ENCODE measurements around the gene PERM1.
"Not testable (repeated sequence)": the region's sequence is repeated elsewhere in the genome, so short reads cannot be mapped to it uniquely, and the experiment has no call there.

The PERM1 gene, protein sequence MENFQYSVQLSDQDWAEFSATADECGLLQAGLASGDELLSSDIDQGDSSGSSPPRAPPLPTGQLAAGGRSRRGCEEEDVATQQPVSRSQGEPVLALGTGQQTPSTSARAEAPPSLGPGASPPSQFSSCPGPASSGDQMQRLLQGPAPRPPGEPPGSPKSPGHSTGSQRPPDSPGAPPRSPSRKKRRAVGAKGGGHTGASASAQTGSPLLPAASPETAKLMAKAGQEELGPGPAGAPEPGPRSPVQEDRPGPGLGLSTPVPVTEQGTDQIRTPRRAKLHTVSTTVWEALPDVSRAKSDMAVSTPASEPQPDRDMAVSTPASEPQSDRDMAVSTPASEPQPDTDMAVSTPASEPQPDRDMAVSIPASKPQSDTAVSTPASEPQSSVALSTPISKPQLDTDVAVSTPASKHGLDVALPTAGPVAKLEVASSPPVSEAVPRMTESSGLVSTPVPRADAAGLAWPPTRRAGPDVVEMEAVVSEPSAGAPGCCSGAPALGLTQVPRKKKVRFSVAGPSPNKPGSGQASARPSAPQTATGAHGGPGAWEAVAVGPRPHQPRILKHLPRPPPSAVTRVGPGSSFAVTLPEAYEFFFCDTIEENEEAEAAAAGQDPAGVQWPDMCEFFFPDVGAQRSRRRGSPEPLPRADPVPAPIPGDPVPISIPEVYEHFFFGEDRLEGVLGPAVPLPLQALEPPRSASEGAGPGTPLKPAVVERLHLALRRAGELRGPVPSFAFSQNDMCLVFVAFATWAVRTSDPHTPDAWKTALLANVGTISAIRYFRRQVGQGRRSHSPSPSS

DNA sequence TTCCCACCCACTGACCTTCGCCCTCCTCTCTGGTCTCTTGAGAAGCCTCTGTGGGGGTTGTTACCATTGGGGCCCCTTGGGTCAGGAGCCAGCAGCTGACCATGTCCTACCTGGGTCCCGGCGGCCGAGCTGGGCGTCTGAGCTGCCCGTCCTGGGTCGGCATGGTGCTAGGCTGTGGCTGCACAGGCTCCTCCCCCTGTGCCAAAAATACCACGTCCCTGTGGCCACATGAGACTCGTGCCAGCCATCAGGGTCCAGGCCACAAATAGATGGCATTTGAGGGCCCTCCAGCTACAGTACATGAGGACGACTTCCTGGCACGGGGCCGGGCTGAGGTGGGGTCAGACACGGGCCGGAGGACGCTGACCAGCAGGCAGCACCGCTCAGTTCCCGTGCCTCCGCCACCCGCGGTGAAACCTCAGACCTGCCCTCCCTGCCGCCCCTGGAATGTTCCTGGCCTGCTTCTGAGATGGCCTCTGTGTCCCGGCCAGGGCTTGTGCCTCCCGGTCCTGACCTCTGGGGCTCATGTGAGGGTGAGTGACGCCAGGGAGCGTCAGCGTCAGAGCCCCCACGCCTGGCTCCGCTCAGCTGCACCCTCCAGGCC is at the start of gene PERM1:
Gene PERM1 (minus strand): TSS at position 139 of the 604 bp plus-strand sequence. CDS start 1,064 bp downstream, outside the sequence.
- no peak for DNase-seq (ENCODE audit: low read depth)

DNA sequence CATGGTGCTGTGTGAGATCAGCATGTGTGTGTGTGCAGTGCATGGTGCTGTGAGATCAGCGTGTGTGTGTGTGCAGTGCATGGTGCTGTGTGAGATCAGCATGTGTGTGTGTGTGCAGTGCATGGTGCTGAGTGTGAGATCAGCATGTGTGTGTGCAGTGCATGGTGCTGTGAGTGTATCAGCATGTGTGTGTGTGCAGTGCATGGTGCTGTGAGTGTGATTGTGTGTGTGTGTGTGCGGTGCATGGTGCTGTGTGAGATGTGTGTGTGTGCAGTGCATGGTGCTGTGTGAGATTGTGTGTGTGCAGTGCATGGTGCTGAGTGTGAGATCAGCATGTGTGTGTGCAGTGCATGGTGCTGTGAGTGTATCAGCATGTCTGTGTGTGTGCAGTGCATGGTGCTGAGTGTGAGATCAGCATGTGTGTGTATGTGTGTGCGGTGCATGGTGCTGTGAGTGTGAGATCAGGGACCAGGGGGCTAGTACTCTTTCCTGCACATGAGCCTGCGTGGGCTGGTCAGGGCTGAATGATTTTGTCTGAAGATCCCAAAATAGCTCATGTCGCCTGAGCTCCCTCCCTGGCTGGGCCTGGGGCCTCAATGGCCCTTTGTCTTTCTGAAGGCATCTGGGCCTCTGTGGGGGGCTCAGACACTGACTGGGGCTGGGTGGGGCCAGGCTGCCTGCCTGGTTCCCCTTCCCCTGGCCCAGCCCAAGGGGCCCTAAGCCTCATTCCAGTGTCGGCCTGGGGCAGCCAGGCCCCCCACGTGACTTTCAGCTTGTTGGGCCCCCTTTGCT is 49.2 kb upstream of the PERM1 start:
- not testable (repeated sequence) for DNase-seq (ENCODE audit: low read depth)

DNA sequence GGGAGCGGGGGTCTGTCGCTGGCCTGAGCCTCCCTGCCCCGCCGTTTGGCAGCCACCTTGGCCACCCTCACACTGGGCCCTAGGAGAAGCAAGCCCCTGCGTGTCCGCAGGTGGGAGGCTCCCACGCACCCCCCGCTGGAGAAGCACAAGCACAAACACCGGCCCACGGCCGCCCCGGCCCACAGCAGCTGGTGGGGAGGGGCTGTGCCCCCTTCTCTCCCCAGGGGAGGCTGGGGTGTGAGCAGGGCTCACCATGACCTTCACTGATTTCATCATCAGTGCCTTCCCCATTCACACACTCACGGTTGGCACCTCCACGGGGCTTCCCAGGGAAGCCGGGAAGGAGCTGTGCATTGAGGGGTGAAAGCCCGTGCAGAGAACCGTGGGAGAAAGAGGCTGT is 45.9 kb upstream of the PERM1 start:
- no peak for DNase-seq (ENCODE audit: low read depth)

DNA sequence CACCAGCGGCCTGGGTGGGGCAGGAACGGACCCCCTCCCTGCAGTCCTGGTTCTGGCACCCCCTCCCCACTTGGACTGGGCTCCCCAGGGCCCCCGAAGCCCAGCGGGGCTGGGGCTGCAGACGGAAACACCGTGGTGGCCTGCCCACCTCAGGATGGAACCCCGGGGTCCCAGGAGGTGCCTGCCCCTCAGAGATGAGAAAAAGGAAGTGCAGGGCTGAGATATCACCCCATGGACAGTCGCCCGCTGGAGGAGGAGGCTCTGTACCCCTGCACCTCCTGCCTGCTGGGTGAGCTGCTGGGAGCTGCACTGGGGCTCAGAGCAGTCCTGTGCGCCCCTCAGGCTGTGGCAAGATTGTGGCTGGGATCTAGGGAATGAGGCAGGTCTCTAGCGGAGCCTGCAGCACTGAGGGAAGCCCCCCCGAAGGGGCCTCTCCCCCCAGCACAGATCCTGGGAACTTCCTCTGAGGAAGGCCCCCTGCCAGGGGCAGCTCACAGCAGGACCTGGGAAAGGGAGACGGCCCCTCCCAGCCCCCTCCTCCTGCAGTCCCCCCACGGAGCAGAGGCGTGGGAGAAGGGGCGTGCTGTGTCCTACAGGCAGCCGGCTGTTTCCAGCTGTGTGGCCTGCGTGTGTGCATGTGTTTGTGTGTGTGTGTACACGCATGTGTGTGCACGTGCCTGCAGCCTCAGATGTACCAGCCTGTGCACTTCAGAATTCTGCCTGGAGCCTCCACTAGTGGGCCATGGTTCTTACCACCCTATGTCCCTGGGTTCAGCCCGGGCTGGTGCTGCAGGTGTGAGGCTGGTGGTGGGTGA is 44.9 kb upstream of the PERM1 start:
- no peak for DNase-seq (ENCODE audit: low read depth)

DNA sequence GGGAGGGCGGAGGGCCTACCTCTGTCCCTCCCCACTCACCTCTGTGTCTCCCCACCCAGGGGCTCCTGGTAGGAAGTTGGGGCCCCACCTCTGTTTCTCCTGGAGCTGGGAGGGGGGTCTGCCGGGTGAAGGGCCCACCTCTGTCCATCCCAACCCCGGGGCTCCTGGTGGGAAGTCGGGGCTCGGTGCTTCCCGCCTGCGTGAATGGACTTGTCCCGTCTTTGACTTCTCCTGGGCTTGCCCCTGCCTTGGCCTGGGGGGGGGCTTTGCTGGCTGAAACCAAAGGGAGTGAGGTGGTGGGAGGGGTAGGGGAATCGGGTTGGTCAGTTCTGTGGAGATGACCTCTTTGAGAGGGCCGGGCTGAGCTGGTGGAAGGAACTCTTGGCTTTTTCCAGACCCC is 43.8 kb upstream of the PERM1 start:
- no peak for DNase-seq (ENCODE audit: low read depth)

DNA sequence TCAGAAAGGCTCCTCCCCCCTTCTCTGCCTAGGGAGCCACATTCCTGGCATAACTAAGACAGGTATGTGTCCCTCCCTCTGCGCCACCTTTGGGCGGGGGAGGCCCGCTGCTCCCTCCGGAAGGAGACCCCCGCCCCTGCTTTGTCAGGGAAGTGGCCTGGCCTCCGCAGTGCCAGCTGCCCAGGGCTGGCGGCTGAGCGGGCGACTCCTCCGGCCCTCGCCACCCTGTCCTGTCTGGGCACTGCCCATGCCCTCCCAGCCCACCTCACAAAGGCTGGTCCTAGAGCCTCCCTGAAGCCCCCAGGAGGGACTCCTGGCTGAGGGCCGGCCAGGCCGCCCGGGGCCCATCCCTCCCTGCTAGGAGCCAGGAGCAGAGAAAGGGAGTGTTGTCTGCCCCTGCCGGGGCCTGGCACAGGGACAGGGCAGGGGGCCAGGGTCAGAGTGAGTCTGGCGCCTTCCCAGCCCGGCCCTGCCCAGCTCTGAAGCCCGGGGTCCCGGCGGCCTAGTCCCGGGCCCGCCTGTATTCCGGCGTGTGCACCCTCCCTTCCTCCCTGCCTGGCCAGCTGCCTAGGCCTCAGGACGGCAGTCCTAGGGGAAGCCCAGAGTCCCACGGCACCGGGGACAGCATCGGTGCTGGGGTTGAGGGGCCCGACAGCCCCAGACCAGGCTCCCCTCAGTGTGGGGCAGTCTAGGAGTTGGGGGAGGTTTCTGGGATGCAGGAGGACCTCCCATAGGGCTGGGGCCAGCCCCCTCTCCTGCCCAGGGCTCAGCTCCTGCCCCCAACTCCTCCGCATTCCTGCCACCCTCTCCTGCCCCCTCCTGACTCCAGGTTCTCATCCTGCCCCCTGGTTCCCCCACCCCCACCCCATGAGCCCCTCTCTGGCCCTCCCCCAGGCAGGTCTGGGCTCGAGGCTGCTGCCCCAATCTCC is 43.1 kb upstream of the PERM1 start:
- DNase-seq (ENCODE audit: low read depth), result no peak

DNA sequence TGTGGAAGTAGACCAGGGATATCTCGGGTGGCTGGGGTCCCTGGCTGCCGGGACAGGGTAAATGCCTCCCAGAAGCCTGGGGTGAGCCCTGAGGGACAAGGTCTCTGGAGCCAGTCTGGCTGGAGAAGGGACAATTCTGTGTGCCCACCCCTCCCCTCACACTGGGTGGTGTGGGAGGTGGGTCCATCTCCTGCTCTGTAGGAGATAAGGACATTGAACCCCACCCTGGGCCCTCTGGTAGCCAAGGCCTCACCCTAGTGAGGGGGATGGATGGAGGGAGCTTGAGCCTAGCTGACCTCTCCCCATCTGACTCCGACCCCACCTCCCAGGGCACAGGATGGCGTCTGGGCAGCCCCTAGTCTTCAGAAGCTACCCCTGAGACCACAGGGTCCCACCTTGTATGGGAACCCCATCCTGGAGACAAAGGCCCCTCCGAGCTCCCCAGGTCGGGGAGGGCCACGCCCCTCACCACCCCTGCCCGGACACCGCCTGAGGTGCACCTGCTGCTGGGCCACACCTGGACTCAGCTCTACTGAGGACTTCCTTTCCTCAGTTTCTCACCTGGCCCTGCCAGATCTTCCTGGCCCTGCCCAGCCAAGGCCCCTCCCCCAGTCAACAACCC is 42.4 kb upstream of the PERM1 start:
- DNase-seq (ENCODE audit: low read depth), result no peak

DNA sequence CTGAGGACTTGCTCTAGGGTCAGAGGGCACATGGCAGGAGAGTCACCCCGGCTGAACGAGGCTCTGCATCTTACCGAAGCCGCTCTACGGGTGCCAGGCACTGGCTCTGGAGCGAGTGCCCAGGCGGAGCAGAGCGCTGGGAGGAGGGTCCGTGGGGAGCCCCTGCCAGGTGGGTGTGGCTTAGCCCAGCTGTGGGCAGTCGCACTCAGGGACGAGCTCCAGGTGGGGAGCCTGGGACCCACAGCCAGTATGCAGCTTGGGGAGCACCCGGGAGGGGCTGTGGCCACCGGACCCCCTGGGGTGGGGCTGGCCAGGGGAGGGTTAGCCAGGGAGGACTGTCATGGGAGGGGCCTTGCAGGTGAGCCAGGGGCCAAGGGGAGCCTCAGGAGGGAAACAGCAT is 41.8 kb upstream of the PERM1 start:
- DNase-seq (ENCODE audit: low read depth), result no peak

DNA sequence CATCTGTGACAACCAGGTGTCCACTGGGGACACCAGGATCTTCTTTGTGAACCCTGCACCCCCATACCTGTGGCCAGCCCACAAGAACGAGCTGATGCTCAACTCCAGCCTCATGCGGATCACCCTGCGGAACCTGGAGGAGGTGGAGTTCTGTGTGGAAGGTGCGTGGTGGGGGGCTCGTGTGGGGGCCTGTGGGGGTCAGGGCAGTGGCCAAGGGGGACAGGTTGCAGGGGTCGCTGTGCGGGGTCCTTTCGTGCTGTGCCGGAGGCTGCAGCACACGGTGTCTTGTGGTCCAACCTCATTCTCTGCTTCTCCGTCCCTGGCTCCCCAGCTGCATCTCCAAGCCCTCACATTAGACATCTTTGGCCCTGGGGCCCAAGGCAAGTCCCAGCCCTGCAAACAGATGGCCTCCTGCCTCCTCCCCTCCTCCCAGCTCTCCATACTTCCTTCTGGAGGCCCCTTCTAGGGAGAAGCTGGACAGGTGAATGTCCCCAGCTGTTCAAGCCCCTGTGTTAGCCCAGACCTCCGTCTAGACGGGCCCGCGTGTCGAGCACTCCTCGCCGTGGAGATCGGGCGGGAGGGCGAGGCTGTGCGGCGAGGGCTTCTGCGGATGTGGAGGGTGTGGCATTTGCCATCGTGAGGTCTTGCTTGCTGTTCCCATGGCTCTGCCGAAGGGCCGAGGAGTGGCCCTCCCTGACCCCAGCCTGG is 40.6 kb upstream of the PERM1 start:
- DNase-seq (ENCODE audit: low read depth), result no peak

DNA sequence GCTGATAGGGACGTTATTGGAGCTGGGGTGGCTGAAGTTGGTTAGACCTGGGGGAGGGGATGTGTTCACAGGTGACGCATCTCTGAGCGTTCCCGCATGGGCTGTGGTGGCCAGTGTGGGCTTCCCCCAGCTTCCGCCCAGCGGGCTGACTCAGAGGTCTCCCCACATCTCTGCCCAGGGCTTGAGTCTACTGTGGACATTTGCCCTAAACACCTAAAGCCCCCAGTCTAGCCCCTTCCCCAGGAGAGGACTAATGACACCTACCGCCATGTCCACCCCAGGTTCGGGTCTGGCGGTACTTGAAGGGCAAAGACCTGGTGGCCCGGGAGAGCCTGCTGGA is 40.0 kb upstream of the PERM1 start:
- no peak for DNase-seq (ENCODE audit: low read depth)

DNA sequence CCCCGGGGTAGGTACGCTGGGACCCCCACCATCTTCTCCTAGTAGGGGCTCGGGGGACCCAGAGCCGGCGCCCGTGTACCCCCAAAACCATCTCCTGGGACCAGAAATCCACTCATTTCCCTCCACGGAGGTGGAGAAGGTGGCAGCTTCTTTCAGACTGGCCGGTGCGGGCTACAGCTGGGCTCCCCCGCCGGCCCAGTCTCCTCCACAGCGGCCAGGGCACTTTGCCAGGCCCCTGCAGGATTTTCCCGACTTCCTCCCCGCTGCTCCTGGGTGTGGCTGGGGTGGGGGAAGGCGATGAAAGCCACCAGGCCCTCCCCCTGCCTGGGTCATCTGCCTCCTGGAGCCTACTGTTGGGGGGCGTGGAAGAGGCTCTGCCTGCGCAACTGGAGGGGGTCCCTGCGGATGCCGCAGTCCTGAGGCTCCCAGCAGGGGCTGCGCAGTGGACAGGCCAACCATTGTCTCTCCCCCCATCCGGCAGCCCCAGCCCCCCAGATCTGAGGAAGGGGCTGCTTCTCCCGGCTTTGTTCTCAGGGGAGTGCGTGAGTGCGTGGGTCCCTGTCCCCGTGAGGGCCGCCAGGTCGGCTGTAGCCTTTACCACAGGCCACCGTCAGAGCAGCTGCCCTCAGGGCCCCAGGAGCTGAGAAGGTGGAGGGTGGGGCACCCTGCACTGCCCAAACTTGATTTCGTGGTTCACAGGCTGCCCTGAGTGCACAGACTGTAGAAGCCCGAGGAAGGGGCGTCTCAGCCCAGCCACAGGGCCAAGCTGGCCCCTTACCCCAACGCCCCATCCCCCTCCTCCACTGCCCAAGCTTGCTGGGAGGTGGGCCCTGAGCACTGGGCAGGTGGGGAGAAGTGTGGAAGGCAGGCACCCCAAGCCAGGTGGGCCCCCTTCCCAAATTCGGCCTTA is 39.4 kb upstream of the PERM1 start:
- DNase-seq (ENCODE audit: low read depth), result no peak

DNA sequence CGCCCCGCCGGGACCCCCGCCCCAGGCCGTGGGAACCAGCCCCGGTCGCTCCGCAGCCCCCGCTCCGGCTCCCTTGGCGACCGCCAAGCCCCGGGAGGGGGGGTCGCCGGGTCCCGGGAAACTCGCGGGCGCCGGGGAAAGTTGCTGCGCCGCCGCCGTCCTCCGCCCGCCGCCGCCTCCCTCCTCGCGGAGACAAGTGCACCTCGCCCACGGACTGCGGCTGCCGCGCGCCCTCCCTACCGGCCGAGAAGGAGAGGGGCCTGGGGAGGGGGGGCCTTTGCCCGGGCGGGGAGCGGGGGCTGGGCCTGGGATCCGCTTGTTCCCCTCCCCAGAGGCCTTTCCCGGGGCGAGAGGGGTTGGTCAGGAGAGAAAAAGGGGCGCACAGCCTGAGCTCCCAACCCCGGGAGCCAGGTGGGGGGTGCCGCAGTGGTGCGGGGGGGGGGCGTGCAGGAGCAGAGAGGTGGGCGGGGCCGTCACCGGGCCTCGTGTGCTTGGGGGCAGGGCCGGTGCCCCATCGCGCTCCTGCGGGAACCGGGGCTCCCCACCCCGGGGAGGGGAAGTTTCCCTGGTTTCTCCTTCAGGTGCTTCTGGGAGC is 38.6 kb upstream of the PERM1 start:
- no peak for DNase-seq (ENCODE audit: low read depth)

DNA sequence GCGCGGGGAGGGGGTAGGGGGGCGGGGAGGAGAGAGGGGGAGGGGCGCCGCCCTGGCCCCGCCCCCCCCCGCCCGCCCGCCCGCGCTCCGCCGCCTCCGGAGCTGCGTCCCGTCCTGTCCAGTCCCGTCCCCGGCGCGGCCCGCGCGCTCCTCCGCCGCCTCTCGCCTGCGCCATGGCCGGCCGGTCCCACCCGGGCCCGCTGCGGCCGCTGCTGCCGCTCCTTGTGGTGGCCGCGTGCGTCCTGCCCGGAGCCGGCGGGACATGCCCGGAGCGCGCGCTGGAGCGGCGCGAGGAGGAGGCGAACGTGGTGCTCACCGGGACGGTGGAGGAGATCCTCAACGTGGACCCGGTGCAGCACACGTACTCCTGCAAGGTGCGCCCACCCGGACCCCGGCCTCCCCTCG is 38.1 kb upstream of the PERM1 start, which contains the start of gene AGRN:
Gene AGRN (plus strand): TSS at position 121 of the 405 bp plus-strand sequence. CDS start 53 bp downstream, at position 174.
- DNase-seq (ENCODE audit: low read depth), result no peak

DNA sequence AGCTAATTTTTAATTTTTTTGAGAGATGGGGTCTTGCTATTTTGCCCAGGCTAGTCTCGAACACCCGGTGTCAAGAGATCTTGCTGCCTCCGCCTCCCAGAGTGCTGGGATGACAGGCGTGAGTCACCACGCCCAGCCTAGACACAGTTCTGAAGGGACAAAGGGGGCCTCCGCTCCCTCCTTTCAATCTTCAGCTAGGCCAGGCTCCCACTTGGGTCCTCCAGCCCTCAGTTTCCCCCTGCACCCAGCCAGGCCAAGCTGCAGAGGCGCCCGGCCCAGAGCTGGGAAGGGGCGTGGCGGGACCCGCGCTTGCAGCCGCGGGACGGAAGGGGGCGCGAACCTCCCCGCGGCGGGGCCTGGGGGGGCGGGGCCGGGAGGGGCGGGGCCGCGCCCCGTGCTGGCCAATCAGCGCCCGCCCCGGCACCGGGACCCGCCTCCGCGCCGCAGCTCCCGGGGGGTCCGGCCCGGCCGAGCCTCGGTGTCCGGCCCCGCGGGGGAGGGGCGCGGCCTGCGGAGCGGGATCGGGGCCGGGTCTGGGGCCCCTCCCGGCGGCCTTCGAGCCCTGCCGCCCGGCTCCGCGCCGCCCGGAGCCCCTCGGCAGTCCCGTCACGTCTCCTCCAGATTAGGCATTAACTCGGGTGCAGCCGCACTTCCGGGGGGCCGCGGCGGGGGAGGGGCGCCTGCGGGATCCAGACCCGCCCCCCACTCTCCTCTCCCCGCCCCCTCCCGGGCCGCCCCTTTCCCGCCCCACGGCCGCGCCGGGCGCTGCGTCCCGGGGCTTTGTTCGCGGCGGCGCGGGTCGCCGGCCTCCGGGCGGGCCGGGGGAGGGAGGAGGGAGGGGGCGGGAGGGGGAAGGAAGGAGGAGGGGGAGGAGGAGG is 37.5 kb upstream of the PERM1 start:
- peak; percentile 74 for DNase-seq (ENCODE audit: low read depth)

DNA sequence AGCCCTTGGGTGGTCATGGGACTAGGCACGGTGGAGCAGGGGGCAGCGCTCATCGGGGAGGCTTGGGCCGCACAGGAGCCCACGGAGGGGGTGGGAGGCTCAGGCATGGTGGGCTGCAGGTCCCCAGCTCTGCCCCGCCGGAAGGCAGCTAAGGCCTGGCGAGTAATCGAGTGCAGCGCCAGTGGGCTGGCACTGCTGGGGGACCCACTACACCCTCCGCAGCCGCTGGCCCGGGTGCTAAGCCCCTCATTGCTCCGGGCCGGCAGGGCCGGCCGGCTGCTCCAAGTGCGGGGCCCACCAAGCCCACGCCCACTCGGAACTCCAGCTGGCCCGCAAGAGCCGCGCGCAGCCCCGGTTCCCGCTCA is 36.4 kb upstream of the PERM1 start:
- DNase-seq (ENCODE audit: low read depth), result not testable (repeated sequence)
